ENCODE data around the gene PXDC1.

PXDC1 gene

DNA sequence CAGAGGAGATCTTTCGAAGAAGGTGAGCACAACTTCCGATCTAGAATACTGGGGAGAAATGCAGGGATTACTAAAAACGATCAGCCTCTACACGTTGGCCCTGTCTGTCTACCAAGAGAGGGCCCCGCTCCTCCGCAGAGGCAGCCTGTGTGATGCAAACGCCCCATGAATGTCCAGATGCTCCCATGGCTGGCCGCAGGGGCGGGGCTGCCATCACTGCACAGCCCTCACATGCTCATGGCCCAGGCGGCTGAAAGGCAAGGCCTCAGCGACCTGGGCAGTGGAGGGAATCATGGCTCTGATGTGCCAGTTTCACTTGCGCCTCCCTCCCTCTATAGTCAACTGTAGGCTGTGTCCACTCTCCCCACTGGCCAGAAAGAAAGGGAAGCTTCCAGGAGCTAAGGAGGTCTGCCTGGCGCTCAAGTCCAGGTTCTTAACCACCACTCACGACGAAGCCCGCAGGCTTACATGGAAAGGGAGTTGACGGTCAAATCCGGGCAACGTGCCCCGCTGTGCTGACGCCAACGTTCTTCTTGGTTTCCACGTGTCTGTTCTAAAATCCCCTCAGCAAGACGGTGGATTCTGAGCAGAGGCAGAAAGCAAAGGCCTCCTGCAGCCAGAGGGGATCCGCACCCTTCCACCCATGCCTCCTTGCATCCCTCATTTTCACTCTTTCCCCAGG is 14.2 kb downstream of the PXDC1 start:
- in situ Hi-C loops (cut with HindIII; ENCODE audit: low sequenced_read_pairs), result no loop called here

DNA sequence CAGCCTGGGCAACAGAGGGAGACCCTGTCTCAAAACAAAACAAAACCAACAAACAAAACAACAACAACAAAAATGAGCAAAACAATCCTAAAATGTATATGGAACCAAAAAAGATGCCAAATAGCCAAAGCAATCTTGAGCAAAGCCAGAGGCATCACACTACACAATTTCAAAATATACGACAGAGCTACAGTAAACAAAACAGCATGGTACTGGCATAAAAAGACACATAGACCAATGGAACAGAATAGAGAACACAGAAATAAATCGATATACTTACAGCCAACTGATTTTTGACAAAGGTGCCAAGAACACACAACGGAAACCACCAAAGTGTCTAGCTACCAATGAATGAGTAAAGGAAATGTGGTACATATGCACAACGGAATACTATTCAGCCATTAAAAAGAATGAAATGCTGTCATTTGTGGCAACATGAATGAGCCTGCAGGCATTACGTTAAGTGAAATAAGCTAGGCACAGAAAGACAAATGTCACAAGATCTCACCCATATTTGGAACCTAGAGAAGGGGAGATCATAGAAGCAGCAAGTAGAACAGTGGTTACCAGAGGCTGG is 16.4 kb downstream of the PXDC1 start:
- in situ Hi-C loops (cut with HindIII; ENCODE audit: low sequenced_read_pairs), result no loop called here

DNA sequence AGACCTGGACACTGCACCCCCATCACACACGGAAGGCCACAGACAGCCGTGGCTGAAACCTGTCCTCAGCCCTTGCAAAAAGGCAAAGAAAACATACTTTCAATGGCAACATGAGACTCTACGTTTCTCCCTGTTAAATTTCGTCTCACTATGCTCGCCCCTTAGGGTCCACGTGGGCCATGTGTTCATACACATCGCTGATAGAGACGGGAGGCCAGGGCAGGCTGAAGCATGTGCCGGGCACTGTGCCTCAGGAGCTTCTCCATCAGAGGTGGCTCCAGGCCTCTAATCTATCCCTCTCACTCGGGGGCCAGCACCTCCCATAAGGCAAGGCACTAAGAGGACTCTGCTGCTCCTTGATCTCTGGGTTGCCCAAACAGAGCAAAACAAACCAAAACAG is 17.5 kb downstream of the PXDC1 start:
- in situ Hi-C loops (cut with HindIII; ENCODE audit: low sequenced_read_pairs), result no loop called here

DNA sequence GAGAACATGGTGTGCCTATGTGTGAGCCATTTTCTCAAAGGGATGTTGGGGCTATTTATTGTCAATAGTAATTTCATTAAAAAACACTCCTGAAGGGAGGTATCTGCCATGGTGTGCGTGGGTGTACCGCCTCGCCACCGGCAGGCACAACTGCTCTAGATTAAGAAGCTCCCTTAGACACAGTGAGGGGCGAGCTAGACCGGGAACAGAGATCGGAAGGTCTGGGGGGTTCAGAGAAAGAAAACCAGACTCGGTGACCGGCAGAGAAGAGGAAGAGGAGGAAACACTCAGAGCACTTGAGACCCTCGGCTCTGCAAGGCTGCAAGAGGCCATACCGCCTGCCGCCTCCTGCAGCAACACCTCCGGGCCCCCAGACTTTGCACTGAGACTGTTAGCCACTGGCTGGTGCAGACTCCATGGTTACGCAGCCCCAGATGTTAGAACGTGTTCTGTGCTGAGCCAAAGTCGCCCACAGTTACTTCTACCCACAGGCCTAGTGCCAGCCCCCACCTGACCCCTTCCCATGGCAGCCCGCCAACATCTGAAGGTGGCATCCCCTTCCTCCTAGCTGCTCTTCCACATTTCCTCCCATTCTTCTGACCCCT is 18.1 kb downstream of the PXDC1 start:
- in situ Hi-C loops (cut with HindIII; ENCODE audit: low sequenced_read_pairs), result no loop called here

DNA sequence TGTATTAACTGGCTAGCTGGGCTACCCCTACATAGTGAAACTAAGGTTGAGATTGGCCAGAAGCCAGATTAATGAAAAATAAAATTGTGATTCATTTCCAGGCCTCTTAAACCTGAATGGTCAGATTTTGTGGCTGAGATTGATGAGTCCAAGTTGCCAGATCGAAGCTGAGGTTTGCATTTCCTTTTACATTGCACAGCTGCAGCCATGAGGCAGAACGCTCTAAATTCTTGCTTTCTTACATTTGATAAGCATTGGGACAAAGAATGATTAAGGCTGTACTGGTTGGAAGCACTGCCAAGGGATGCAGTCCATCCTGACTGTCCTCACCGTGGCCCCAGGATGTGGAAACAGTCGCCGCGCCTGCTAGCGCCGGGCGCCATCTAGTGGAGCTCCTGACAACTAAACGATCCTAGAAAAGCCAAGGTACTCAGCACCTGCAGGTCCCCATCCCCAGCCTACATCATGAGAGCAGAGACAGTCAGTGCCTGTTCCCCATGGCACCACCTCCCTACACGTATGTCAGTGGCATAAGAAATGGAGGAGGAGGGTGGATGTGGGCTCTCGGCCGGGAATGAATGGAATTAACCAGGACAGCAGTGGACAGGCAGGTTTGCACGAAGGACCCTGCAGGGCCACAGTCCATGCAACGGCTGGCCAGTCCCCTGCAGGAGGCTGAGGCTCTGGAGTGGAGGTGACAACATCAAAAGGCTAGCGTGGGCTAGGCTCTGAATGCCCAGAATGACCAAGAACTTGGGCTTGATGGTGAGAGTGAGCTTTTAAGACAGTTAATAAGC is 19.0 kb downstream of the PXDC1 start:
- in situ Hi-C loops (cut with HindIII; ENCODE audit: low sequenced_read_pairs), result no loop called here

DNA sequence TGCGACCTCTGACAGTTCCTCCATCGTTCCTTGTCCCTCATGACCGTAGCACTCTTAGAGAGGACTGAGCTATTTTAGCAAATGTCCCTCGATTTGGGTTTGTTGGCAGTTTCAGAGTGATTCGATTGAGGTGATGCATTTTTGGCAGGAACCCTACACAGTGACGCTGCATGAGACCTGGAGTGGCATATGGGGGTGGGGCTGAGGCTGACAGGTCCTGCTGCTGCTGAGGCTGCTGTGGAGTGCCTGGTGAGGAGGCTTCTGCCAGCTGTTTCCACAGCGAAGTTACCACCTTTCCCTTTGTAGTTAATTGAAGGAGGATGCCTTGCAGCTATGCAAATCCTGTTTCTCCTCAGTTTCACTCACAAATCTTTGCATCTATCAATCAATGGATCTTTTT is 19.8 kb downstream of the PXDC1 start:
- in situ Hi-C loops (cut with HindIII; ENCODE audit: low sequenced_read_pairs), result no loop called here

DNA sequence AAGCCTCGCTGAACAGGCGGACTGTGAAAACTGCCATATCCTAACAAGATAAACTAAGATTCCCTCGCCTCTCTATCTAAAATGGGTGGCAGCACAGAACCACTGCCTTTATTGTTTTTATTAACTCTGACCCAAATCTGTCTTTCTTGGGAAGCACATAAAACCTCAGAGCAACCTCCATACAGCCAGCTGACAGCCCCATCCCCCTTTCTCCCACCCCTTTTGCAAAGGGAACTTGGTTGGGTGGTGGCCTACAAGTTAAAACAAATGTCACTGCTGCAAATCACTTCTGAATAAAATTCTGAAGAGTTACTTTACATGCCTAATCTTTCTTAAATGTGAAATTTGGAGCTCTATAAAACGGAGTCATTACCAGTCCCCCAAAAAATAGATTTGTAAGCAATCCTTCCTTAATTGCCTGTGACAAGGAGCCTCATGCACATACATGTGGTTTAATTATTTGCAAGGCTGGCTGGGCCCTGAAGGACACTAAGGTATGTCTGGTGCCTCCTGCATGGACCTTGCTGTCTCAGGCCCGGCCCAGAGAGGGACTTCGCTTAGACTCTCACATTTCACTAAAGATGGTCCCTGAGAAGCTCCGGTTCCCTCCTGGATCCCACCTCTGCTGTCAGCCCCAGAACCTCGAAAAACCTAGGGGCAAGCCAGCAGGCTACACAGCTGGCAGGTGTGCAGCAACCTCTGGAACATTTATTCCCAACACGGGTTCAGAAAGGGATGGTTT is 21.7 kb downstream of the PXDC1 start:
- in situ Hi-C loops (cut with HindIII; ENCODE audit: low sequenced_read_pairs), result no loop called here

DNA sequence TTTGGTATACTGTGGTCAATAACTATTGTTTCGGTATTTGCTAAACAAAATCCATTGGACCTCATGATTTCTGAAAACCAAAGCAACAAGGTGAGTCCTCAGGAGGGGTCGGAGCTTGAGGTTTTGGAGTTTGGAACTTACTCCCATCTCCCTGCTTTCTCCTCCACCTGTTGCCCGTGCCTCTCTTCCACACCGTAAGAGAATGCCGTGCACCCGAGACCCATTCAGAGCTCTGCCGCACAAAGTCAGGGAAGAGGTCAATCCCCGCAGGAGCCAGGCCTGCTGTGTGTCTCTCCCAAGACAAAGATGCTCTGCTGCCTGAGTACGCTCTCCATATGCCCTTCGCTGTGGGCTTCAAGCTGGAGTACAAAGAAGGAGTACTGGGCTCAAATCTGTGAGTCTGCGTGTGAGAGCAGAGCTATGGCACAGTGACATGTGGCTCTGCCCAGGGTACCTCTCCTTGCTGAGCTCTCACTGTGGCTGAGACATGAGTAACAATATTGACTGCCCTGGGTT is 23.9 kb downstream of the PXDC1 start:
- in situ Hi-C loops (cut with HindIII; ENCODE audit: low sequenced_read_pairs), result no loop called here

DNA sequence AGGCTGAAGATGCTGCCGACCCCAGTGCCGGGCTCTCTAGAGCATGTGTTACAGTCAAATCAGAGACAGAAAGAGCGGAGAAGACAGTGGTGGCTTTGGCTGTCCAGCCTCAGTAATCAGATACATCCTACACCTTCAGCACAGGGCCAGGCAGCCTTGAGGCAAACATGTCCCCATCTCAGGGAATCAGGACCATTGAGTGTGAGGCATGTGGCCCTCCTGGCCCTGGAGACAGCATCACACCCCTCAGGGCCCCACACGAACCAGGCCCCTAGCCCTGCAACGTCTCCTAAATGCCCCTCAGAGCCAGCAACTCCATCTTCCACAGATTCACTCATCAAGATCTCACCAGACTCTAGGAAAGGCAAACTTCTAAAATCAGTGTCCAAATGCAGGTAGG is 24.5 kb downstream of the PXDC1 start:
- in situ Hi-C loops (cut with HindIII; ENCODE audit: low sequenced_read_pairs), result no loop called here

DNA sequence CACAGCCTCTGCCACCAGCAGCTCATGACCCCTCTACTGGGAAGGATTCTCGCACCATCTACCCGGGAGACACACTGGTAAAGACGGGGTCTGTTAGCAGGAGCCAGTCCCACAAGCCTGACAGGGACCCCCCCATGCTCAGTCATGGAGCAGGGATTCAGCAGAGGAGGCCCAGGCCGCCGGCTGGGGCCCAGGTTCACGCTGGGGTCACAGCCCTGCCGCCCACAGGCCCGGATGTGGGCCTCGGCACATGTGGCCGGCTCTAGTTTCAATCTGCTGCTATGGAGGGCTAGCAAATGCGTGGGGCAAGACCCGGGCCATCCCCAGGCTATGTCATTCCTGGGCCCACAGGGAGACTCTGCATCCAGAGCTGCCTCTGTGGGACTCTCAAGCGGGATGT is 25.1 kb downstream of the PXDC1 start:
- in situ Hi-C loops (cut with HindIII; ENCODE audit: low sequenced_read_pairs), result no loop called here

DNA sequence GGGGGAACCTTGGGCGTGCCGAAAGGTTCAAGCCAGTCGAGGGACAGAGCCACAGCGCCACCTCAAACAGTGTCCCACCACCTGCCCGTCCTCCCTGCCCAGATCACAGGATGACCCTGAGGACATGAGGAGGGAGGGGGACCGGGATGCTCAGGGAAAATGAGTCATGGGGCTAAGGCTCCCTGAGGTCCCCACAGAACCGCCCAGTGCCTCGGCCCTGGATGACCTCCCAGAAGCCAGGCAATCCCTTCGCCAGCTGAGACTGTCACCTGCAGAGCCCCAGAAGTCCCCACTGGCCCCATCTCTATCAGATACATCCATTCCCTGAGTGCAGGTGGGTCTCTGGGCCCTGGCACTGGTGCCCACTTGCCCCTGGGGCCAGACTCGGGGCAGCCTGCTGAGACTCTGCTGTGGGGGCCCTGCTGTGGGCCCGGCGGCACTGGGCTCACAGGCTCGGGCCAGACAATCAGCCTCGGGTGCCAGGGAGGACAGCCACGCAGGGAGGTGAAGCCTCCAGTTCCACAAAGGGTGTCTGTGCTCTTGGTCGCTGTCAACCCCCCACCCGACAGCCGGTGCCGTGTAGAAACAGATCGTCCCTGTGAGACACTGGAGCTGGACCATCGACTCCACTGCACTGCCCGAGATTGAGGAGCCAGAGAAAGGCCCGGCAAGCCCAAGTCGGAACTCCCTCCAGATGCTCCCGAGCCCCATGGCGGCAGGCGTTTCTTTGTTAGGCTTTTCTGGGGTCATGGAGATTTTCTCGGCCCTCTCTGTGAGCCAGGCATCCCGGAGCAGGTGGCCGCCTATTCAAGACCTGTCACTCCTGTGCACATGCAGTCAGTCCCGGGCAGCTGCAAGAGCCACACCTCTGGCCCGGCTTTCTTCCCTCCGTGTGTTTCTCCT is 26.1 kb downstream of the PXDC1 start:
- in situ Hi-C loops (cut with HindIII; ENCODE audit: low sequenced_read_pairs), result no loop called here

DNA sequence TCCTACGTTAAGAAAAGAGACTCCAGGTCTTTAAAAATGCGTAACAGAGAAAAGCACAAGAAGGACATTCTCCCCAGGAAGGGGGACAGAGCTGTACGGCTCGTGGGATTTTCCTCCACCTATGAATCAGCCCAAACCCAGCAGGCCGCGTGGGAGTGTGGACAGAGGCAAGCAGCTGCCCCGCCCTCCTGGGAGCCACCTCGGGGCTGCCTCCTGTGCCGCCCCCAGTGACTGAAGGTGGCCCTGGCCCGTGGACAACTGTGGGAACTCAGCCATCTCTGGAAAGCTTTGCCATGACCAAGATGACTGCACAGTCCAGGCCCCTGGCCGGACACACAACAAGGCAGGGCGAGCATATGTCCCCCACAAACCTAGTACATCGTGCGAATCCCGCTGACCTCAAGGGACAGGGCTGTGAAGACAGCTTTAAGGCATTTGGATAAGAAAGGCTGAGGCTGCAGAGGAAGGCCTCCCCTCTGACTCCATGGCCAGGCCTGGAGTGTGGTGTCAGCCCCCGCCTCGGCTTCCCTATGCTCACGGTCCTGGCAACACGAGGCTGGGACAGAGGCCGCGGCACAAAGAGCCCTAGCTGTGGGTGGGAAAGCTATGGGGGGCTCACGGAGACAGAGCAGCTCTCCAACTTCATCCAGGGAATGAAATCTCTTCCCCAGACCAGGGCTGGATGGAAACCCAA is 26.9 kb downstream of the PXDC1 start:
- in situ Hi-C loops (cut with HindIII; ENCODE audit: low sequenced_read_pairs), result loop anchor here (25.0 kb wide), 1 partner anchor 437 kb away; no protein-coding TSS in a partner anchor

DNA sequence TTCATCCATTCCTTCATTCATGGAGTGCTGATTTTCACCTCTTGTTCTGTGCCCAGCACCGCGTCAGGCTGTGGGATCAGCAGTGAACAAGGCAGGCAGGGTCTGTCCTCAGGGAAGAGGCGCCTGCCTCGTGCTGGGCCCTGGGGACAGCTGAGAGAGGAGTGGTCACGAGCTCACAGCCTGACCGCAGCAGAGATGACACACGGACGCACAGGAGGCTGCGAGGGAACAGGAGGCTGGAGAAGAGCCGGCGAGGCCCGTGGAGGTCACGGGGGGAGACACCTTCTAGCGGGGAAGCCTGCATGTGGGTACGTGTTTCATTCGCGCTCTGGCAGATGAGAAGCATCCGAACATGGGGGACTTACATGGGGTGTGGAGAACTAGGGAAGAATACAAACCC is 27.5 kb downstream of the PXDC1 start:
- in situ Hi-C loops (cut with HindIII; ENCODE audit: low sequenced_read_pairs), result loop anchor here (25.0 kb wide), 1 partner anchor 437 kb away; no protein-coding TSS in a partner anchor

DNA sequence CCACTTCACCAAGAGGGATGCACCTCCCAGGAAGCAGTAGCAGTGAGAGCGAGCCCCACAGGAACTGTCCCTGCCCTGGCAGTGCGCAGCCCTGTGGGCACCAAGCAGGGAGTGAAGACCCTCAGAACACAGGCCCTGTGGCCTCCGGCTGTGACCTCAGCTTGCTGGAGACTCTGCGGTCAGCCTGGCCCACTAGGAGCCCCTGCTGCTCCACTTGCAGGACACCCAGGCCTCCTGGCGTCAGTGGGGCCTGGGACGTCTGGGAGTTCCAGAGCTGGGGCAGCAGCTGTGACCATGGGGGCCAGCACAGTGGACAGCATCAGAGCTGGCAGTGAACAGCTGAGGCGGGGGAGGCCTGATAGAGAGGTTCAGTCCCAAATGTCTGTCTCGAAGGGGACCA is 28.3 kb downstream of the PXDC1 start:
- in situ Hi-C loops (cut with HindIII; ENCODE audit: low sequenced_read_pairs), result loop anchor here (25.0 kb wide), 1 partner anchor 436 kb away; no protein-coding TSS in a partner anchor

DNA sequence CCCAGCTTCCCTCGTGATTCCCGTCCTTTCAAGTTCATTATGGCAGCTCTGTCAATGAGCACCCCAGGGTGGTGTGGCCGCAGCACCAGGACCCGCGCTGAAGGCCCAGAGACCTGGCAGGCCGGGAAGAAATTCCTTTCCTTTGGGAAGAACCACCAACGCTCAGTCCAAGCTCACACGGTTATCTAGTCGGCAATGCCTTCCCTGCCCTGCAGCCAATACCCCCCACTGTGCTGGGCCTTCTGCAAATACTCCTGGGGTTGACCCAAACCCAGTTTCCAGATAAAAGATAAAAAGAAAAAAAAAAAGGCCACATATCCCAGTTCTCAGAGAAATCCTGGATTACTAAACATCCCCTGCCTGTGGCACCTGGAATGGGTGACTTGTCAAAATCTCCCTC is 28.7 kb downstream of the PXDC1 start:
- in situ Hi-C loops (cut with HindIII; ENCODE audit: low sequenced_read_pairs), result loop anchor here (25.0 kb wide), 1 partner anchor 435 kb away; no protein-coding TSS in a partner anchor

DNA sequence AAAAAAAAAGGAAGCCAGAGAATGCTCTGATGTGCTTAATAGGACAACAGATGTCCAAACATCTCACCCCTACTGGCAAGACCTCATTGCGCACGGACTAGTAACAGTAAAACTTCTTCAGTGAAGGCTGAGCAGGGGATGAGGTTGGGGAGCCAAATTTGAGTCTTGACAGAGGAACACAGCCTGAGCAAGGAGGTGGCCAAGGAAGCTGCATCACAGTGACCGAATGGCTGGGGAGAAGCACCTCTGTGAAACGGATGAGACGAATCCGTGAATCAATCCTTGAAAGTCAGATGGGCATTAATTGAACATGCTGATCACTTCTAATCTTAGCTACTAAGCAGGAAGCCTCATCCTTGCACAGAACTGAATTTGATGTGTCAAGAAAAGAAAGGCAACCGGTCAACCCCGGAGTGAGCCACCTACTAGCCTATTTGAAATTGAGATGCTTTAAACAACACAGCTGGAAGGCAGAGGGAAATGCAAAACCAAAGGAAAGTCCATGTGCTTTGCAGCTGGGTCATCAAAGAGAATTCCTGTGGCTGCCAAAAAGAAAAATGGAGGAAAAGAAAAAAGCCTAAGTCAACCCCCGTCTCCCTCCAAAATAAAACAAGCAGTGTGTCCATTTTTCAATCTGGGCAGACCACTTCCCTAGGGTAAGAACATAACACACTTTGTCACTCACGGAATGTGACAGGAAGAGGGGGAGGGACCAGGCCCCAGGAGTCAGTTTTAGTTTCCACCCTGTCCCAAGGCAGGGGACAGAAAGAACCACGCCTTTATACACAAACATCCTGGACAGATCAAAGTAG is 29.5 kb downstream of the PXDC1 start:
- in situ Hi-C loops (cut with HindIII; ENCODE audit: low sequenced_read_pairs), result loop anchor here (25.0 kb wide), 1 partner anchor 435 kb away; no protein-coding TSS in a partner anchor

DNA sequence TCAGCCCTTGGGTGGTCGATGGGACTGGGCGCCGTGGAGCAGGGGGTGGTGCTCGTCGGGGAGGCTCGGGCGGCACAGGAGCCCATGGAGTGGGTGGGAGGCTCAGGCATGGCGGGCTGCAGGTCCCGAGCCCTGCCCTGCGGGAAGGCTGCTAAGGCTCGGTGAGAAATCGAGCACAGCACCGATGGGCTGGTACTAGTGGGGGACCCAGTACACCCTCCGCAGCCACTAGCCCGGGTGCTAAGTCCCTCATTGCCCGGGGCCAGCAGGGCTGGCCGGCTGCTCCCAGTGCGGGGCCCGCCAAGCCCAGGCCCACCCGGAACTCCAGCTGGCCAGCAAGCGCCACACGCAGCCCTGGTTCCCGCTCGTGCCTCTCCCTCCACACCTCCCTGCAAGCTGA is 30.7 kb downstream of the PXDC1 start:
- in situ Hi-C loops (cut with HindIII; ENCODE audit: low sequenced_read_pairs), result loop anchor here (25.0 kb wide), 1 partner anchor 433 kb away; no protein-coding TSS in a partner anchor
